ENCODE data around the gene GRIA3.

DNA sequence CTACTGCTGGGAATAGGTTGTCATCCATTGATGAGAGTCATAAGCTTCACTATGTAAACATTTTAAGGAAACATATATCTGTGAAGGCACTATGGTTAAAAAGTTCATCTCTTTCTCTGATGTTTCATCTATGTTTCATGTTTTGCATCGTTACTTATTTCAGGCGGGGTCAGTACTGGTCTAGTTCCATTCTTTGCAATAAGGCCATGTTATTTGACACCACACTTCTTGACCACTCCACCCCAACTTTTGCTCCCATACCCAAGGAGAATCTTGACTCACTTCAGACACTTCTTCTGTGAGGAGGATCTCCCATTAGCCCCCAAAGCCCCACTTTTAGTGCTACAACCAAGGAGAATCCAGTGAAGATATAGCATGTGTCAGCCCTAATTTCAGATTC, 119.4 kb downstream of the GRIA3 start:
- TF ChIP-seq CTCF (IDR thresholded peaks at IDR 0.05) (no peak), POLR2A (IDR thresholded peaks at IDR 0.05) (no peak)
